DND-41 (cell line): Measurements from ENCODE around the gene UFD1.

Experiments
- ATAC-seq: fragments of 200-7000 bp; cut with Tn5 transposase; 3 replicates; pipeline ENCODE4 v1.9.1; 2021; ENCODE audit warnings: low read depth; ENCODE audit not compliant: insufficient read depth
- DNase-seq: peaks from one replicate; pipeline ENCODE4 v3.0.0-alpha.2; 2020
- H2AFZ ChIP-seq: 2 replicates; pipeline ENCODE4 v1.6.0; 2012; ENCODE audit warnings: low read depth, low read length
- H3K27ac ChIP-seq: 2 replicates; pipeline ENCODE4 v1.5.1; 2012; ENCODE audit warnings: low read length, inconsistent platforms
- H3K27me3 ChIP-seq: fragments of 200-600 bp; sonication (generic); 2 replicates; pipeline ENCODE4 v1.6.0; 2012; ENCODE audit warnings: low read length, mild to moderate bottlenecking, inconsistent platforms; ENCODE audit not compliant: insufficient read depth, poor library complexity
- H3K36me3 ChIP-seq: 2 replicates; pipeline ENCODE4 v1.5.1; 2012; ENCODE audit warnings: low read length, inconsistent platforms; ENCODE audit not compliant: insufficient read depth
- H3K4me1 ChIP-seq: 2 replicates; pipeline ENCODE4 v1.5.1; 2012; ENCODE audit warnings: mild to moderate bottlenecking, low read length; ENCODE audit not compliant: insufficient read depth
- H3K4me2 ChIP-seq: 2 replicates; pipeline ENCODE4 v1.6.0; 2012; ENCODE audit warnings: mild to moderate bottlenecking, moderate library complexity, low read length, inconsistent platforms; ENCODE audit not compliant: insufficient read depth
- H3K4me3 ChIP-seq, 2 experiments: fragments of 200-600 bp in 1 of 2; shearing (Covaris generic) in 1 of 2; 2 replicates each; pipeline ENCODE4 v1.5.1; 2012 to 2016; ENCODE audit warnings: inconsistent platforms in 2 of 2, low read length in 2 of 2, mild to moderate bottlenecking in 2 of 2, low read depth in 1 of 2, moderate library complexity in 1 of 2
- H3K79me2 ChIP-seq: 2 replicates; pipeline ENCODE4 v1.6.0; 2012; ENCODE audit warnings: low read length, inconsistent platforms; ENCODE audit not compliant: insufficient read depth
- H3K9ac ChIP-seq: 2 replicates; pipeline ENCODE4 v1.6.0; 2012; ENCODE audit warnings: low read depth, mild to moderate bottlenecking, inconsistent platforms, low read length, moderate library complexity
- H3K9me3 ChIP-seq: 2 replicates; pipeline ENCODE4 v1.5.1; 2012; ENCODE audit warnings: low read length, moderate library complexity, mild to moderate bottlenecking, inconsistent platforms; ENCODE audit not compliant: insufficient read depth, severe bottlenecking
- H4K20me1 ChIP-seq: 2 replicates; pipeline ENCODE4 v1.6.0; 2012; ENCODE audit warnings: low read length; ENCODE audit not compliant: insufficient read depth
- CTCF ChIP-seq: IDR thresholded peaks from 2 replicates; pipeline ENCODE4 v1.5.1; 2012; ENCODE audit warnings: borderline replicate concordance, low read length, moderate library complexity, mild to moderate bottlenecking; ENCODE audit not compliant: poor library complexity, severe bottlenecking; ENCODE audit errors: extremely low read depth
- EZH2 ChIP-seq: IDR thresholded peaks from 3 replicates; pipeline ENCODE4 v1.6.1; 2012; ENCODE audit warnings: borderline replicate concordance, low read depth, mild to moderate bottlenecking, moderate library complexity, low read length, inconsistent platforms; ENCODE audit not compliant: severe bottlenecking

Gene UFD1

GRCh38 chr22:19514831-19515565 is 36.0 kb upstream of the UFD1 start:
- Histone ChIP-seq H4K20me1 (no peaks in the 10 kb centered on the region), H2AFZ (no peak overlapping the region), H3K79me2 (no peaks in the 10 kb centered on the region), H3K36me3 (peaks cover 98% of the 10 kb centered on the region), H3K9ac (no peak overlapping the region), H3K4me1 (no peaks in the 10 kb centered on the region), H3K27ac (no peak overlapping the region), H3K4me2 (no peak overlapping the region), H3K27me3 (no peaks in the 10 kb centered on the region), H3K9me3 (no peaks in the 10 kb centered on the region), H3K4me3 (no peak overlapping the region)
- DNase-seq (no peak), ATAC-seq (no peak)
- TF ChIP-seq CTCF (no peak), EZH2 (no peak)

GRCh38 chr22:19513823-19514222 is 34.8 kb upstream of the UFD1 start:
- no peak for ATAC-seq
- Histone ChIP-seq H3K4me3 (no peak overlapping the region), H4K20me1 (no peaks in the 10 kb centered on the region), H3K9ac (no peak overlapping the region), H3K4me2 (no peak overlapping the region), H2AFZ (no peak overlapping the region), H3K27me3 (no peaks in the 10 kb centered on the region), H3K27ac (no peak overlapping the region), H3K9me3 (no peaks in the 10 kb centered on the region), H3K79me2 (no peaks in the 10 kb centered on the region), H3K4me1 (no peaks in the 10 kb centered on the region), H3K36me3 (peaks cover 98% of the 10 kb centered on the region)
- no peak for DNase-seq
- TF ChIP-seq CTCF, result no peak
- TF ChIP-seq EZH2, result no peak

GRCh38 chr22:19510919-19511341 is 31.9 kb upstream of the UFD1 start:
- no peaks in the 10 kb centered on the region for H3K9me3 ChIP-seq
- no peak overlapping the region for H3K4me3 ChIP-seq
- no peak for ATAC-seq
- H3K36me3 ChIP-seq, result peaks cover 98% of the 10 kb centered on the region
- H3K9ac ChIP-seq, result no peak overlapping the region
- no peak for DNase-seq
- no peak overlapping the region for H3K4me2 ChIP-seq
- H3K27ac ChIP-seq, result no peak overlapping the region
- H3K27me3 ChIP-seq, result no peaks in the 10 kb centered on the region
- H3K79me2 ChIP-seq, result no peaks in the 10 kb centered on the region
- no peak for TF ChIP-seq CTCF
- no peak for TF ChIP-seq EZH2
- no peaks in the 10 kb centered on the region for H3K4me1 ChIP-seq
- peaks cover 8% of the 10 kb centered on the region; the same call in 1 of the 2 replicates for H4K20me1 ChIP-seq
- H2AFZ ChIP-seq, result no peak overlapping the region

GRCh38 chr22:19509923-19510322 is 30.9 kb upstream of the UFD1 start:
- Histone ChIP-seq H3K27ac (no peak overlapping the region), H3K27me3 (no peaks in the 10 kb centered on the region), H3K4me1 (peaks cover 6% of the 10 kb centered on the region; the same call in 1 of the 2 replicates), H3K4me2 (no peak overlapping the region), H3K9me3 (no peaks in the 10 kb centered on the region), H3K4me3 (no peak overlapping the region), H3K79me2 (no peaks in the 10 kb centered on the region), H3K9ac (no peak overlapping the region), H4K20me1 (peaks cover 11% of the 10 kb centered on the region; the same call in 1 of the 2 replicates), H3K36me3 (peaks cover 98% of the 10 kb centered on the region), H2AFZ (no peak overlapping the region)
- DNase-seq, result no peak
- ATAC-seq, result no peak
- TF ChIP-seq EZH2, result no peak
- no peak for TF ChIP-seq CTCF
